ENCODE data around the gene RPL22L1. TPM values are rescaled to one million over a fixed set of nuclear protein-coding genes. Genes with fewer than 3 reads are reported as not detected.

The RPL22L1 gene
- polyA plus RNA-seq, 1 donor (not counting 4 experiments of a cell fraction or from before 2014, with no cell fraction given) = 277 TPM

GRCh38 chr3:170868577-170869238, 1.3 kb downstream of the RPL22L1 start:
- dilution Hi-C loops (cut with MboI; ENCODE audit: extremely low pct_ligation_motif_present, low sequenced_read_pairs) = no loop called here
- Histone ChIP-seq H4K20me1 (ENCODE audit: control insufficient read depth, extremely low read depth, insufficient read depth, low read length) (peaks cover 7% of the 10 kb centered on the region), H3K4me2 (ENCODE audit: control insufficient read depth, extremely low read depth, insufficient read depth, low read depth, low read length) (peak overlapping the region; percentile 86), H3K79me2 (ENCODE audit: control insufficient read depth, insufficient read depth, low read length) (peaks cover 20% of the 10 kb centered on the region), H2AFZ (ENCODE audit: control insufficient read depth, low read length) (no peak overlapping the region), H3K4me3 (ENCODE audit: control insufficient read depth in 2 of 3, extremely low read depth in 1 of 3, insufficient read depth in 2 of 3, low read depth in 1 of 3, low read length in 3 of 3) (peak overlapping the region; percentile 72 to 96 (median 87)), H3K36me3 (ENCODE audit: control insufficient read depth in 2 of 2, extremely low read depth in 1 of 2, insufficient read depth in 2 of 2, low read length in 2 of 2) (peaks cover 9 to 21% of the 10 kb centered on the region in 2 experiments), H3K9me3 (ENCODE audit: control insufficient read depth, low read depth, low read length) (no peaks in the 10 kb centered on the region), H3K27me3 (ENCODE audit: control insufficient read depth, extremely low read depth, insufficient read depth, low read length) (no peaks in the 10 kb centered on the region), H3K9ac (ENCODE audit: control insufficient read depth, extremely low read depth, insufficient read depth, low read length) (peak overlapping the region; percentile 98), H3K9me1 (ENCODE audit: control insufficient read depth, extremely low read depth, insufficient read depth, low read length) (peaks cover 3% of the 10 kb centered on the region), H3K4me1 (ENCODE audit: control insufficient read depth, extremely low read depth, insufficient read depth, low read length) (peaks cover 8% of the 10 kb centered on the region), H3K27ac (ENCODE audit: control insufficient read depth, insufficient read depth, low read length) (peak overlapping the region; percentile 95)
- TF ChIP-seq CTCF (optimal IDR thresholded peaks at IDR 0.05 in 1 of 3, IDR thresholded peaks at IDR 0.05 in 1 of 3, conservative IDR thresholded peaks at IDR 0.05 in 1 of 3; ENCODE audit: extremely low read depth in 1 of 3, insufficient read depth in 2 of 3, low read length in 3 of 3) = no peak
- no peak for TF ChIP-seq EZH2 (IDR thresholded peaks at IDR 0.05; ENCODE audit: low read length)
- DNase-seq (ENCODE audit: low read depth, low spot score) (no peak), FAIRE-seq (no peak)

GRCh38 chr3:170867143-170867937, 2.7 kb downstream of the RPL22L1 start:
- DNase-seq (ENCODE audit: low read depth, low spot score) (no peak), FAIRE-seq (no peak)
- H3K27me3 ChIP-seq (ENCODE audit: control insufficient read depth, extremely low read depth, insufficient read depth, low read length) = no peaks in the 10 kb centered on the region
- peaks cover 8% of the 10 kb centered on the region for H3K4me1 ChIP-seq (ENCODE audit: control insufficient read depth, extremely low read depth, insufficient read depth, low read length)
- no peak for TF ChIP-seq CTCF (optimal IDR thresholded peaks at IDR 0.05 in 1 of 3, IDR thresholded peaks at IDR 0.05 in 1 of 3, conservative IDR thresholded peaks at IDR 0.05 in 1 of 3; ENCODE audit: extremely low read depth in 1 of 3, insufficient read depth in 2 of 3, low read length in 3 of 3)
- no peak for TF ChIP-seq EZH2 (IDR thresholded peaks at IDR 0.05; ENCODE audit: low read length)
- H2AFZ ChIP-seq (ENCODE audit: control insufficient read depth, low read length) = no peak overlapping the region
- peaks cover 20% of the 10 kb centered on the region for H3K79me2 ChIP-seq (ENCODE audit: control insufficient read depth, insufficient read depth, low read length)
- H3K9me3 ChIP-seq (ENCODE audit: control insufficient read depth, low read depth, low read length) = no peaks in the 10 kb centered on the region
- H3K4me3 ChIP-seq (ENCODE audit: control insufficient read depth in 2 of 3, extremely low read depth in 1 of 3, insufficient read depth in 2 of 3, low read depth in 1 of 3, low read length in 3 of 3) = peak overlapping the region; percentile 72 to 96 (median 87)
- H4K20me1 ChIP-seq (ENCODE audit: control insufficient read depth, extremely low read depth, insufficient read depth, low read length) = peaks cover 7% of the 10 kb centered on the region
- H3K4me2 ChIP-seq (ENCODE audit: control insufficient read depth, extremely low read depth, insufficient read depth, low read depth, low read length) = peak overlapping the region; percentile 86
- H3K27ac ChIP-seq (ENCODE audit: control insufficient read depth, insufficient read depth, low read length) = peak overlapping the region; percentile 3
- peaks cover 9 to 21% of the 10 kb centered on the region in 2 experiments for H3K36me3 ChIP-seq (ENCODE audit: control insufficient read depth in 2 of 2, extremely low read depth in 1 of 2, insufficient read depth in 2 of 2, low read length in 2 of 2)
- H3K9ac ChIP-seq (ENCODE audit: control insufficient read depth, extremely low read depth, insufficient read depth, low read length) = peak overlapping the region; percentile 98
- dilution Hi-C loops (cut with MboI; ENCODE audit: extremely low pct_ligation_motif_present, low sequenced_read_pairs) = no loop called here
- peaks cover 3% of the 10 kb centered on the region for H3K9me1 ChIP-seq (ENCODE audit: control insufficient read depth, extremely low read depth, insufficient read depth, low read length)
